ENCODE results near the gene CER1. TPM values are rescaled to one million over a fixed set of nuclear protein-coding genes. Genes with fewer than 3 reads are reported as not detected.

The CER1 gene
- total RNA-seq, 1 experiment from 2014 or later = not detected

- no peak overlapping the region for H3K9ac ChIP-seq (ENCODE audit: low read length)
Observed at GRCh38 chr9:14752871-14753270, 30.3 kb upstream of the CER1 start.

More at GRCh38 chr9:14752871-14753270, 30.3 kb upstream of the CER1 start:
- Histone ChIP-seq H3K27me3 (ENCODE audit: insufficient read depth, low read length) (peaks cover 42% of the 10 kb centered on the region), H3K79me2 (ENCODE audit: insufficient read depth, low read length) (no peaks in the 10 kb centered on the region), H3K9me3 (ENCODE audit: control insufficient read depth in 1 of 2, insufficient read depth in 1 of 2, low read depth in 1 of 2, low read length in 2 of 2) (no peaks in the 10 kb centered on the region), H3K4me2 (ENCODE audit: low read length) (no peak overlapping the region), H3K9me2 (ENCODE audit: insufficient read depth) (no peaks in the 10 kb centered on the region), H2AFZ (ENCODE audit: low read depth, low read length, poor library complexity, severe bottlenecking) (no peak overlapping the region), H3K4me3 (replicated peaks in 1 of 2; ENCODE audit: low read depth in 1 of 2, low read length in 2 of 2) (no peak overlapping the region), H3K4me1 (ENCODE audit: control insufficient read depth in 1 of 2, insufficient read depth in 2 of 2, low read length in 2 of 2) (no peaks in the 10 kb centered on the region), H3K36me3 (ENCODE audit: control insufficient read depth in 1 of 2, insufficient read depth in 2 of 2, low read length in 2 of 2) (no peaks in the 10 kb centered on the region), H3K27ac (ENCODE audit: low read depth, low read length) (no peak overlapping the region), H4K20me1 (ENCODE audit: insufficient read depth) (no peaks in the 10 kb centered on the region)
- BruUV-seq (replicated peaks) = no TSS peak
- DNase-seq (ENCODE audit: low read depth, low spot score) (no peak), ATAC-seq (no peak)
- intact Hi-C loops (cut with micrococcal nuclease) = no loop called here
- POLR2A ChIA-PET = no interaction called here
- RAD21 ChIA-PET (ENCODE audit: low non-redundant PET in 1 of 2, low total read pairs in 2 of 2, uncharacterized antibody in 2 of 2, unreplicated experiment in 2 of 2) = no interaction called here
- no peak for TF ChIP-seq YY1 (IDR thresholded peaks at IDR 0.05; ENCODE audit: extremely low read depth, insufficient replicate concordance, low read depth, low read length)
- no peak for TF ChIP-seq RAD21 (IDR thresholded peaks at IDR 0.05; ENCODE audit: low read depth)
- no peak for TF ChIP-seq POLR2A (IDR thresholded peaks at IDR 0.05; ENCODE audit: borderline replicate concordance, extremely low read depth, insufficient read depth, insufficient read length)
- no peak for TF ChIP-seq SRF (IDR thresholded peaks at IDR 0.05; ENCODE audit: low read depth)
- no peak for TF ChIP-seq SIN3A (IDR thresholded peaks at IDR 0.05; ENCODE audit: low read depth)
- TF ChIP-seq REST (IDR thresholded peaks at IDR 0.05; ENCODE audit: low read depth) = no peak
- no peak for TF ChIP-seq ZFX (IDR thresholded peaks at IDR 0.05)
- no peak for TF ChIP-seq JUND (IDR thresholded peaks at IDR 0.05)
- no peak for TF ChIP-seq CEBPB (IDR thresholded peaks at IDR 0.05; ENCODE audit: low read depth)
- TF ChIP-seq MAX (IDR thresholded peaks at IDR 0.05) = no peak
- TF ChIP-seq ATF3 (IDR thresholded peaks at IDR 0.05) = no peak
- TF ChIP-seq ELF1 (IDR thresholded peaks at IDR 0.05; ENCODE audit: borderline replicate concordance, low read depth) = no peak
- no peak for TF ChIP-seq TCF7L2 (IDR thresholded peaks at IDR 0.05; ENCODE audit: borderline replicate concordance, extremely low read depth, insufficient read depth, insufficient read length)
- TF ChIP-seq EGR1 (IDR thresholded peaks at IDR 0.05; ENCODE audit: low read depth) = no peak
- no peak for TF ChIP-seq FOSL1 (IDR thresholded peaks at IDR 0.05; ENCODE audit: low read depth)
- no peak for TF ChIP-seq POLR2AphosphoS5 (IDR thresholded peaks at IDR 0.05; ENCODE audit: low read depth, low read length)
- TF ChIP-seq EZH2 (IDR thresholded peaks at IDR 0.05) = no peak
- TF ChIP-seq ZBTB33 (IDR thresholded peaks at IDR 0.05; ENCODE audit: extremely low read depth, insufficient replicate concordance, low read length) = no peak
- CTCF ChIA-PET = no interaction called here

Data from HCT116 (cell line).